ENCODE data around the gene MOGAT2.
"Not testable (repeated sequence)": the region's sequence is repeated elsewhere in the genome, so short reads cannot be mapped to it uniquely, and the experiment has no call there.

Gene MOGAT2

GRCh38 chr11:75719340-75720239, 2.0 kb downstream of the MOGAT2 start:
- DNase-seq (ENCODE audit: low read depth in 3 of 3), result no peak

- DNase-seq (ENCODE audit: low read depth in 3 of 3), result no peak
These were observed 3.0 kb downstream of the MOGAT2 start for GRCh38 chr11:75720639-75721038.

- DNase-seq (ENCODE audit: low read depth in 3 of 3), result no peak
These were observed 4.4 kb downstream of the MOGAT2 start for GRCh38 chr11:75721852-75722668.

GRCh38 chr11:75722669-75723042, 5.0 kb downstream of the MOGAT2 start:
- DNase-seq (ENCODE audit: low read depth in 3 of 3), result no peak

GRCh38 chr11:75725547-75726320, 8.1 kb downstream of the MOGAT2 start:
- no peak for DNase-seq (ENCODE audit: low read depth in 3 of 3)

GRCh38 chr11:75728992-75729391, 11.4 kb downstream of the MOGAT2 start:
- no peak for DNase-seq (ENCODE audit: low read depth in 3 of 3)

- DNase-seq (ENCODE audit: low read depth in 3 of 3), result no peak
These were observed 13.5 kb downstream of the MOGAT2 start for GRCh38 chr11:75731095-75731494.

- no peak for DNase-seq (ENCODE audit: low read depth in 3 of 3)
These were observed 15.4 kb downstream of the MOGAT2 start for GRCh38 chr11:75733071-75733430.

- DNase-seq (ENCODE audit: low read depth in 3 of 3), result no peak
These were observed 15.9 kb downstream of the MOGAT2 start for GRCh38 chr11:75733431-75734107.

GRCh38 chr11:75734491-75735180, 17.0 kb downstream of the MOGAT2 start:
- no peak for DNase-seq (ENCODE audit: low read depth in 3 of 3)

GRCh38 chr11:75735181-75735845, 17.7 kb downstream of the MOGAT2 start:
- DNase-seq (ENCODE audit: low read depth in 3 of 3), result no peak

GRCh38 chr11:75737314-75737713, 19.7 kb downstream of the MOGAT2 start:
- DNase-seq (ENCODE audit: low read depth in 3 of 3), result no peak

GRCh38 chr11:75740681-75741080, 23.0 kb downstream of the MOGAT2 start:
- DNase-seq (ENCODE audit: low read depth in 3 of 3), result no peak

GRCh38 chr11:75743159-75743558, 25.5 kb downstream of the MOGAT2 start:
- not testable (repeated sequence) for DNase-seq (ENCODE audit: low read depth in 3 of 3)

GRCh38 chr11:75743711-75744563, 26.3 kb downstream of the MOGAT2 start:
- no peak for DNase-seq (ENCODE audit: low read depth in 3 of 3)

GRCh38 chr11:75745807-75746206, 28.2 kb downstream of the MOGAT2 start:
- DNase-seq (ENCODE audit: low read depth in 3 of 3), result no peak

GRCh38 chr11:75748729-75749273, 31.2 kb downstream of the MOGAT2 start:
- DNase-seq (ENCODE audit: low read depth in 3 of 3), result not testable (repeated sequence)

- not testable (repeated sequence) for DNase-seq (ENCODE audit: low read depth in 3 of 3)
These were observed 37.3 kb downstream of the MOGAT2 start for GRCh38 chr11:75754933-75755332.

- no peak for DNase-seq (ENCODE audit: low read depth in 3 of 3)
These were observed 40.0 kb downstream of the MOGAT2 start for GRCh38 chr11:75757651-75758050.

All from stimulated activated CD4-positive, alpha-beta T cell treated with anti-CD3 and anti-CD28 coated beads, TNF-alpha, amount 100 ng/mL, for 4 hours (primary cell).